Ectodermal cell (in vitro differentiated cells): ENCODE data around the gene MELTF.

Experiments used
- H3K27ac ChIP-seq: 2 replicates; pipeline ENCODE4 v1.7.0; 2013; ENCODE audit warnings: mild to moderate bottlenecking, low read depth, low read length; ENCODE audit not compliant: insufficient read depth, poor library complexity, severe bottlenecking
- H3K27me3 ChIP-seq: 2 replicates; pipeline ENCODE4 v1.7.0; 2013; ENCODE audit warnings: mild to moderate bottlenecking, low read length; ENCODE audit not compliant: insufficient read depth, control insufficient read depth, poor library complexity, severe bottlenecking
- H3K36me3 ChIP-seq: one replicate; pipeline ENCODE4 v1.7.0; 2013; ENCODE audit warnings: low read length; ENCODE audit not compliant: control insufficient read depth, insufficient read depth
- H3K4me1 ChIP-seq: one replicate; pipeline ENCODE4 v1.7.0; 2013; ENCODE audit warnings: low read length; ENCODE audit not compliant: control insufficient read depth, insufficient read depth
- H3K4me3 ChIP-seq: 2 replicates; pipeline ENCODE4 v1.7.0; 2013; ENCODE audit warnings: low read depth, low read length, control low read depth; ENCODE audit not compliant: insufficient read depth
- H3K9me3 ChIP-seq: 2 replicates; pipeline ENCODE4 v1.7.0; 2013; ENCODE audit warnings: mild to moderate bottlenecking, low read length, moderate library complexity; ENCODE audit not compliant: control insufficient read depth
- WGBS, 2 experiments: methylation state at CpG; one replicate each; pipeline ENCODE4 v1.1.7; 2013; ENCODE audit warnings: missing lambda C conversion rate in 2 of 2; 5-methylcytosine and 5-hydroxymethylcytosine counted together

MELTF gene

GRCh38 chr3:197001972-197002700 is 27.5 kb downstream of the MELTF start:
- no peaks in the 10 kb centered on the region for H3K9me3 ChIP-seq
- no peaks in the 10 kb centered on the region for H3K36me3 ChIP-seq
- no peak overlapping the region for H3K27ac ChIP-seq
- H3K4me1 ChIP-seq = peaks cover 7% of the 10 kb centered on the region
- H3K4me3 ChIP-seq = peak overlapping the region; percentile 49
- WGBS, 2 experiments = 59 to 60% methylated on average over 55 of the region's 55 CpGs
- H3K27me3 ChIP-seq = peaks cover 20% of the 10 kb centered on the region

GRCh38 chr3:197001106-197001971 is 28.3 kb downstream of the MELTF start:
- H3K9me3 ChIP-seq = no peaks in the 10 kb centered on the region
- no peak overlapping the region for H3K27ac ChIP-seq
- peaks cover 20% of the 10 kb centered on the region for H3K27me3 ChIP-seq
- WGBS, 2 experiments = 90 to 92% methylated on average over 20 of the region's 20 CpGs
- no peaks in the 10 kb centered on the region for H3K36me3 ChIP-seq
- peaks cover 7% of the 10 kb centered on the region for H3K4me1 ChIP-seq
- no peak overlapping the region for H3K4me3 ChIP-seq

DNA sequence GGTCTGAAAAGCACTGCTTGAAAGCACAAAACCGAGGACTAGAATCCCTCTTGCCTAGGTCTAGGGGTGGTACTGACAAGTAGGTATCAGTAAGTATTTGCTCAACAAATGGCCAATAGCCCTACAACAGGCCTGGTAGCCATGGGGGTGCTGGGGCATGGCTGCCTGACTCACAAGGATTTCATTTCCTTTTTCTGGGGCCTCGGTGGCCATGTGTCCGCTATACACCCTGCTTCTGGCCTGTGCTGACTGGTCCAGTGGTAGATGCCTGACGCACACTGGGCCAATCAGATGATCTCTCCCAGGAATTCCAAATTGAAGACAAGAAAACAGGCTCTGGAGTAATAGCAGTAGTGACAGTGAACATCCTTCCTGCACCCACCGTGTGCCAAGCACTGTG is 29.4 kb downstream of the MELTF start:
- no peaks in the 10 kb centered on the region for H3K36me3 ChIP-seq
- no peak overlapping the region for H3K27ac ChIP-seq
- H3K4me1 ChIP-seq = peaks cover 7% of the 10 kb centered on the region
- no peak overlapping the region for H3K4me3 ChIP-seq
- peaks cover 18% of the 10 kb centered on the region for H3K27me3 ChIP-seq
- WGBS, 2 experiments = 94 to 98% methylated on average over 5 of the region's 5 CpGs
- no peaks in the 10 kb centered on the region for H3K9me3 ChIP-seq

DNA sequence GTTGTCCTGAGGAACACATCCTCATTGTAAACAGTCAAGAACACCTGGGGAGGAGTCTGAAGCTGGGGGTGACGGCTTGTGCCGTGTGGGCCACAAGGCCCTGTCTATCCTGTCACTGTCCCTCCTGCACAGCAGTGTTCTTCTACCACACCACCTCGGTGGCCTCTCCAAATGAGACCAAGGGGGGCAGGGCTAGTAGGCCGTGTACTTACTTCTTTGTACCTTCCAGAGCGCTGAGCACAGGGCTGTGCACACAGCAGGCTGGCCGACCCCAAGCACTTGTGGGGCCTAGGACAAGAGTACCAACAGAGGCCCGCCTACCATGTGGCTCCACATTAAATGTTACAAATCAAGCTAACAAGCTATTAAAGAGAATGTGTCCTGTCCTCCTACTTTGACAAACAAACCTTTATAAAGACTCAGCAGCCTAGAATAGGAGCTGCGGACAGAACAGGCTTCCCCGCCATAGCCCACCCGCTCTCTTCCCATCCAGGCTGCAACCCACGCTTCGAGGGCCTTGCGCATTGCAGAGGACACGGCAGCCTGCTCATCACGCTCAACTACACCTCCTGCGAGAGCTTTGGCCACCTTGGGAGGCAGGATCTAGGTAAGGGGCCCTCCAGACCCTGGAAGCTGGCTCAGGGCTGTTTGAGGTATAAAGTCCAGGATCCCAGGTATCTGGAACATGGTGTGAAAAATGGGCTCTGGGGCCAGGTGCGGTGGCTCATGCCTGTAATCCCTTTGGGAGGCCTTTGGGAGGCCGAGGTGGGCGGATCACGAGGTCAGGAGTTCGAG is 30.5 kb downstream of the MELTF start:
- 93 to 94% methylated on average over 21 of the region's 21 CpGs for WGBS, 2 experiments
- Histone ChIP-seq H3K9me3 (no peaks in the 10 kb centered on the region), H3K36me3 (no peaks in the 10 kb centered on the region), H3K27me3 (peaks cover 8% of the 10 kb centered on the region), H3K27ac (no peak overlapping the region), H3K4me1 (peaks cover 8% of the 10 kb centered on the region), H3K4me3 (no peak overlapping the region)

- WGBS, 2 experiments = 94 to 96% methylated on average over 15 of the region's 15 CpGs
- H3K27ac ChIP-seq = no peak overlapping the region
- no peaks in the 10 kb centered on the region for H3K9me3 ChIP-seq
- peaks cover 7% of the 10 kb centered on the region for H3K4me1 ChIP-seq
- no peaks in the 10 kb centered on the region for H3K27me3 ChIP-seq
- H3K4me3 ChIP-seq = no peak overlapping the region
- no peaks in the 10 kb centered on the region for H3K36me3 ChIP-seq
Measured at GRCh38 chr3:196997311-196997710, 32.3 kb downstream of the MELTF start.

DNA sequence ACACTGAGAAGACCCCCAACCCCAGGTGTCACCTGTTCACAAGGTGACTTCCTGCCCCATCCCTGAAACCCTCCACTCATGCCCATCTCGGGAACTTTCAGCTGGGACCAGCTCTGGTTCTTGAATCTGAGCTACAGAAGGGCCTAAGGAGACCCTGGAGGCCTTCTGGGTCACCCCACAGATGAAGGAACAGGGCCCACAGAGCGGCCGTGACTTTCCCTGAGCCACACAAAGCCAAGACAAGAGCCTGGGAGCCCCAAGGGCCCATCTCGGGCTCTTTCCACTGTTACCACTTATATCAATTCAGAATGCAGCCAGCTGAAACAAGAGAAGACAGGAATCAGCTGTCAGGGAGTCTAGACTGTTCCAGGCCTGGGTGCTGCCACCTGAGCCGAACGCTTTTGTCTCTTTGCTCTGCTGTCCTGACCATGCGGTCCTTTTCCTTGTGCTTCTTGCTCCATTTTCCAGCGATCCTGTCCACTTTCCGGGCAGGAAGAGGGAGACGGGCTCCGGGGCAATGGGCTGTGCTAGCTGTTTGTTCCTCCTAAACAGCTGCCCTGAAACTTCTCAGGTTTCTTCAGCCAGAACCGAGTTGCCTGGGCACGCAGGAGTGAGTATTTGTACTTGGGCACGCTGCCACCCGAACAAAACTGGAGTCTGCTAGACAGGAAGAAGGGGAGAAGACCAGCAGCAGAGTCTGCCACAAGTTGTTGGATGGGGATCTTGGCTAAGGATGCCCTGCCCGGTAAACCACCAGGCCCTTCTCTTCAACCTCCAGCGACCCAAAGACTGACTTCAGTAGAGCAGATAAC is 33.0 kb downstream of the MELTF start:
- H3K9me3 ChIP-seq = no peaks in the 10 kb centered on the region
- 86 to 89% methylated on average over 17 of the region's 17 CpGs for WGBS, 2 experiments
- no peak overlapping the region for H3K27ac ChIP-seq

DNA sequence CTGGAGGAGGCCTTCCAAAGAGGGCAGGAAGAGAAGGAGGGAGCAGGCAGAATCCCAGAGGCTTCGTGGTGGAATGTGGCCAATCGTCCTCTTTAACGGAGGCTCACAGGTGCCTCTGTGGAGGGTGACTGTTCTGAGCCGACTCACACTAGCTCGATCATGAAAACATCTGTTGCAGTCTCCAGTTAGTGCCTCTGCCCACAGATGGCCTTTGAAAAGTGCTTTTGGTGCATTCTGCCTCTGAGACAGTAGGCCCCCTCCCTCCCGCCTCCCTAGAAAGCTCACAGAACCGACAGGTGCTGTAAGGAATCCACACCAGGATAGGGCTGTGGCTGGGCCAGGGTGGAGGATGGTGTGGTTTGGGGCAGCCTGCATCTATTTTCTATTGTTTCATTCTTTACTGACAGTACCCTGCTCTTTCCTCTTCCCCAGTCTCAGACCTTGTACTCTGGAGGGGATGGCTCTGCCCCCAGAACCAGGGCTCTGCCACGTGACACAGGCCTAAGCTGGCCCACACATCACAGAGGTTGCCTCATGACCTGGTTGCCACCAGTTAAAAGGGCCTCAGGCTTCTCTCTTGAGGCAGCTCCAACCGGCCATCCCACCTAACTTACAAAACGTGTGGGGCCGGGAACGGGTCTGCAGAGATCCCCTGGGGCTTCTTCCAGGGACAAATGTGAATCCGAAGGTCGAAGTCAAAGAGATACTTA is 33.8 kb downstream of the MELTF start:
- Histone ChIP-seq H3K27me3 (no peaks in the 10 kb centered on the region), H3K27ac (no peak overlapping the region), H3K36me3 (no peaks in the 10 kb centered on the region), H3K4me1 (peaks cover 7% of the 10 kb centered on the region), H3K9me3 (no peaks in the 10 kb centered on the region), H3K4me3 (no peak overlapping the region)
- 87 to 91% methylated on average over 14 of the region's 14 CpGs for WGBS, 2 experiments

More for the DNA sequence above, 33.0 kb downstream of the MELTF start:
- Histone ChIP-seq H3K4me1 (peaks cover 7% of the 10 kb centered on the region), H3K36me3 (no peaks in the 10 kb centered on the region), H3K4me3 (no peak overlapping the region), H3K27me3 (no peaks in the 10 kb centered on the region)

GRCh38 chr3:196995027-196995426 is 34.6 kb downstream of the MELTF start:
- WGBS, 2 experiments = 91 to 93% methylated on average over 19 of the region's 19 CpGs
- Histone ChIP-seq H3K36me3 (no peaks in the 10 kb centered on the region), H3K9me3 (no peaks in the 10 kb centered on the region), H3K4me3 (no peak overlapping the region), H3K27me3 (no peaks in the 10 kb centered on the region), H3K27ac (no peak overlapping the region), H3K4me1 (peaks cover 7% of the 10 kb centered on the region)

DNA sequence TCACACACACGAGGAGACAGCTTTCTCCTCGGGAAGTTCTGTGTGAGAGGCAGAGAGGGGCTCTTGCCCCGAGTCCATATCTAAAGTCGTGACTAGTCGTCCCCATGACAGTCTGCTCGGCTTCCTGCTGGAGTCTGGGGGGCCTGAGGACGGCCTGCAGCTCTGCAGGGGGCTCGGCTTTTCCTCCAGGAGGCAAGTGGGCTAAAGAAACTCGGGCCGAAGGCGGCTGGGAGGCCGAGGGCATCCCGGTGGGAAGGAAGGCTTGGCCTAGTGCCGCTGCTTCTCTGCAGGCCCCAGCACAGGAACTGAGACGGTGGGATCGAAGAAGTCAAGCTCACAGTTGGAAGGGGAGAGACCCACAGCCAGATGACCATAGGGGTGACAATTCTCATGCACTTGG is 35.6 kb downstream of the MELTF start:
- 55 to 63% methylated on average over 16 of the region's 16 CpGs for WGBS, 2 experiments
- no peaks in the 10 kb centered on the region for H3K9me3 ChIP-seq
- H3K27me3 ChIP-seq = no peaks in the 10 kb centered on the region
- no peak overlapping the region for H3K4me3 ChIP-seq
- peaks cover 7% of the 10 kb centered on the region for H3K4me1 ChIP-seq
- no peak overlapping the region for H3K27ac ChIP-seq
- H3K36me3 ChIP-seq = no peaks in the 10 kb centered on the region
